Osteocyte (in vitro differentiated cells): ENCODE measurements around the gene CLDN25. TPM values are rescaled to one million over a fixed set of nuclear protein-coding genes. Genes with fewer than 3 reads are reported as not detected.

Source experiments
- DNase-seq: peaks from one replicate; pipeline ENCODE4 v3.0.0; 2021; ENCODE audit warnings: mixed read lengths; ENCODE audit not compliant: unreplicated experiment; ENCODE audit errors: extremely low spot score
- H3K27ac Mint-ChIP-seq: one replicate; pipeline ENCODE4 v1.8.0; 2021; ENCODE audit warnings: mild to moderate bottlenecking, mixed read lengths; ENCODE audit not compliant: unreplicated experiment
- H3K27me3 Mint-ChIP-seq: one replicate; pipeline ENCODE4 v1.8.0; 2021; ENCODE audit warnings: mixed read lengths; ENCODE audit not compliant: unreplicated experiment
- H3K36me3 Mint-ChIP-seq: one replicate; pipeline ENCODE4 v1.8.0; 2021; ENCODE audit warnings: mixed read lengths; ENCODE audit not compliant: unreplicated experiment
- H3K4me1 Mint-ChIP-seq: one replicate; pipeline ENCODE4 v1.8.0; 2021; ENCODE audit warnings: mixed read lengths; ENCODE audit not compliant: unreplicated experiment
- H3K4me3 Mint-ChIP-seq: one replicate; pipeline ENCODE4 v1.8.0; 2021; ENCODE audit warnings: mild to moderate bottlenecking, moderate library complexity, mixed read lengths; ENCODE audit not compliant: unreplicated experiment
- H3K9me3 Mint-ChIP-seq: one replicate; pipeline ENCODE4 v1.8.0; 2021; ENCODE audit warnings: mixed read lengths; ENCODE audit not compliant: unreplicated experiment
- CTCF ChIP-seq: fragments of 200-600 bp; sonication (generic); IDR thresholded peaks from 2 replicates; pipeline ENCODE4 v1.5.0; 2021; ENCODE audit warnings: antibody characterized with exemption, mild to moderate bottlenecking, moderate library complexity
- total RNA-seq: library from RNA; stranded (reverse); gene quantifications from 2 replicates; pipeline ENCODE4 v1.2.1, GENCODE V29; 2021

CLDN25 gene
- total RNA-seq, 1 donor from 2014 or later = not detected

- H3K36me3 Mint-ChIP-seq = peaks cover 34% of the 10 kb centered on the region
Measured at GRCh38 chr11:113817626-113818025, 38.0 kb downstream of the CLDN25 start.

GRCh38 chr11:113818426-113818825 lies 38.8 kb downstream of the CLDN25 start:
- H3K27ac Mint-ChIP-seq = no peak overlapping the region
- TF ChIP-seq CTCF = no peak
- H3K4me1 Mint-ChIP-seq = peaks cover 16% of the 10 kb centered on the region
- no peak for DNase-seq
- H3K27me3 Mint-ChIP-seq = no peaks in the 10 kb centered on the region
- peaks cover 39% of the 10 kb centered on the region for H3K36me3 Mint-ChIP-seq
- H3K4me3 Mint-ChIP-seq = no peak overlapping the region
- H3K9me3 Mint-ChIP-seq = no peaks in the 10 kb centered on the region

More at GRCh38 chr11:113817626-113818025, 38.0 kb downstream of the CLDN25 start:
- H3K9me3 Mint-ChIP-seq = no peaks in the 10 kb centered on the region
- no peak overlapping the region for H3K4me3 Mint-ChIP-seq
- TF ChIP-seq CTCF = no peak
- no peaks in the 10 kb centered on the region for H3K27me3 Mint-ChIP-seq
- peaks cover 16% of the 10 kb centered on the region for H3K4me1 Mint-ChIP-seq
- H3K27ac Mint-ChIP-seq = peak overlapping the region; percentile 56
- DNase-seq = no peak

GRCh38 chr11:113827477-113827876 lies 47.9 kb downstream of the CLDN25 start:
- Mint-ChIP-seq H3K27me3 (no peaks in the 10 kb centered on the region), H3K36me3 (peaks cover 52% of the 10 kb centered on the region), H3K4me1 (no peaks in the 10 kb centered on the region), H3K4me3 (no peak overlapping the region), H3K9me3 (peaks cover 14% of the 10 kb centered on the region), H3K27ac (no peak overlapping the region)
- TF ChIP-seq CTCF = no peak
- no peak for DNase-seq

GRCh38 chr11:113828191-113828590 lies 48.6 kb downstream of the CLDN25 start:
- H3K9me3 Mint-ChIP-seq = peaks cover 14% of the 10 kb centered on the region
- no peaks in the 10 kb centered on the region for H3K4me1 Mint-ChIP-seq
- peaks cover 49% of the 10 kb centered on the region for H3K36me3 Mint-ChIP-seq
- no peak for TF ChIP-seq CTCF
- no peak overlapping the region for H3K27ac Mint-ChIP-seq
- no peaks in the 10 kb centered on the region for H3K27me3 Mint-ChIP-seq
- DNase-seq = no peak
- H3K4me3 Mint-ChIP-seq = no peak overlapping the region

- Mint-ChIP-seq H3K4me1 (no peaks in the 10 kb centered on the region), H3K27ac (no peak overlapping the region), H3K36me3 (peaks cover 46% of the 10 kb centered on the region), H3K4me3 (no peak overlapping the region), H3K27me3 (no peaks in the 10 kb centered on the region), H3K9me3 (peaks cover 9% of the 10 kb centered on the region)
- no peak for DNase-seq
- TF ChIP-seq CTCF = no peak
Measured at GRCh38 chr11:113829751-113830150, 50.2 kb downstream of the CLDN25 start.

Other genes starting within 250 kb of the CLDN25 start
- 0.60 and 1.6 TPM in 2 replicates for gene TMPRSS5, start 73.5 kb upstream of the CLDN25 start, total RNA-seq
- 14.3 and 14.7 TPM in 2 replicates for gene ZW10, start 6.1 kb upstream of the CLDN25 start, total RNA-seq
- 37.2 and 39.9 TPM in 2 replicates for gene USP28, start 95.8 kb downstream of the CLDN25 start, total RNA-seq
- not detected in 2 replicates for gene HTR3B, start 125.0 kb downstream of the CLDN25 start, total RNA-seq
- gene HTR3A, start 195.3 kb downstream of the CLDN25 start, total RNA-seq = not detected in 2 replicates